ENCODE measurements around the gene LONP1.

LONP1 gene

DNA sequence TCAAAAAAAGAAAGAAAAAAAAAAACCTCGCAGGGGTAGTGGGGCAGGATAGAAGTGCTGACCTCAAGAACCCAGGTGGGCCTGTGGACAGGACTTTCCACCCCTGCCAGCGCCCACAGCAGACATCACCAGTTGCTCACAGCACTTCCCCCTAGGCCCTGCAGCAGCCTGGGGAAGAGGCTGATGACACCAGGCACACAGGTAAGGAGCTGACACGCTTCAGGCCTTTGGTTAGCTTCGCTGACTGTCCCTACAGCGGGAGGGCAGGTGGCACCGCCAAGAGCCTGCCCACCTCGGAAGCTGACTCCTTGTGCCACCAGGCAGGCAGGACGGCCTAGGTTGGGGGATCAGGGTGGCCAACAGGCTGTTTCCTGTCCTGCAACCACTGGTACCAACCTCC lies 8.9 kb downstream of the LONP1 start:
- TF ChIP-seq, protein P1, sequence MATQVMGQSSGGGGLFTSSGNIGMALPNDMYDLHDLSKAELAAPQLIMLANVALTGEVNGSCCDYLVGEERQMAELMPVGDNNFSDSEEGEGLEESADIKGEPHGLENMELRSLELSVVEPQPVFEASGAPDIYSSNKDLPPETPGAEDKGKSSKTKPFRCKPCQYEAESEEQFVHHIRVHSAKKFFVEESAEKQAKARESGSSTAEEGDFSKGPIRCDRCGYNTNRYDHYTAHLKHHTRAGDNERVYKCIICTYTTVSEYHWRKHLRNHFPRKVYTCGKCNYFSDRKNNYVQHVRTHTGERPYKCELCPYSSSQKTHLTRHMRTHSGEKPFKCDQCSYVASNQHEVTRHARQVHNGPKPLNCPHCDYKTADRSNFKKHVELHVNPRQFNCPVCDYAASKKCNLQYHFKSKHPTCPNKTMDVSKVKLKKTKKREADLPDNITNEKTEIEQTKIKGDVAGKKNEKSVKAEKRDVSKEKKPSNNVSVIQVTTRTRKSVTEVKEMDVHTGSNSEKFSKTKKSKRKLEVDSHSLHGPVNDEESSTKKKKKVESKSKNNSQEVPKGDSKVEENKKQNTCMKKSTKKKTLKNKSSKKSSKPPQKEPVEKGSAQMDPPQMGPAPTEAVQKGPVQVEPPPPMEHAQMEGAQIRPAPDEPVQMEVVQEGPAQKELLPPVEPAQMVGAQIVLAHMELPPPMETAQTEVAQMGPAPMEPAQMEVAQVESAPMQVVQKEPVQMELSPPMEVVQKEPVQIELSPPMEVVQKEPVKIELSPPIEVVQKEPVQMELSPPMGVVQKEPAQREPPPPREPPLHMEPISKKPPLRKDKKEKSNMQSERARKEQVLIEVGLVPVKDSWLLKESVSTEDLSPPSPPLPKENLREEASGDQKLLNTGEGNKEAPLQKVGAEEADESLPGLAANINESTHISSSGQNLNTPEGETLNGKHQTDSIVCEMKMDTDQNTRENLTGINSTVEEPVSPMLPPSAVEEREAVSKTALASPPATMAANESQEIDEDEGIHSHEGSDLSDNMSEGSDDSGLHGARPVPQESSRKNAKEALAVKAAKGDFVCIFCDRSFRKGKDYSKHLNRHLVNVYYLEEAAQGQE (IDR thresholded peaks at IDR 0.05; ENCODE audit: insufficient replicate concordance, low read depth): no peak
- no peak for TF ChIP-seq SPI1 (IDR thresholded peaks at IDR 0.05; ENCODE audit: borderline replicate concordance, low read depth)
- no peak for TF ChIP-seq POLR2AphosphoS5 (IDR thresholded peaks at IDR 0.05; ENCODE audit: low read depth)
- TF ChIP-seq, protein P2, sequence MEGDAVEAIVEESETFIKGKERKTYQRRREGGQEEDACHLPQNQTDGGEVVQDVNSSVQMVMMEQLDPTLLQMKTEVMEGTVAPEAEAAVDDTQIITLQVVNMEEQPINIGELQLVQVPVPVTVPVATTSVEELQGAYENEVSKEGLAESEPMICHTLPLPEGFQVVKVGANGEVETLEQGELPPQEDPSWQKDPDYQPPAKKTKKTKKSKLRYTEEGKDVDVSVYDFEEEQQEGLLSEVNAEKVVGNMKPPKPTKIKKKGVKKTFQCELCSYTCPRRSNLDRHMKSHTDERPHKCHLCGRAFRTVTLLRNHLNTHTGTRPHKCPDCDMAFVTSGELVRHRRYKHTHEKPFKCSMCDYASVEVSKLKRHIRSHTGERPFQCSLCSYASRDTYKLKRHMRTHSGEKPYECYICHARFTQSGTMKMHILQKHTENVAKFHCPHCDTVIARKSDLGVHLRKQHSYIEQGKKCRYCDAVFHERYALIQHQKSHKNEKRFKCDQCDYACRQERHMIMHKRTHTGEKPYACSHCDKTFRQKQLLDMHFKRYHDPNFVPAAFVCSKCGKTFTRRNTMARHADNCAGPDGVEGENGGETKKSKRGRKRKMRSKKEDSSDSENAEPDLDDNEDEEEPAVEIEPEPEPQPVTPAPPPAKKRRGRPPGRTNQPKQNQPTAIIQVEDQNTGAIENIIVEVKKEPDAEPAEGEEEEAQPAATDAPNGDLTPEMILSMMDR (IDR thresholded peaks at IDR 0.05; ENCODE audit: insufficient read depth, low read length): no peak

DNA sequence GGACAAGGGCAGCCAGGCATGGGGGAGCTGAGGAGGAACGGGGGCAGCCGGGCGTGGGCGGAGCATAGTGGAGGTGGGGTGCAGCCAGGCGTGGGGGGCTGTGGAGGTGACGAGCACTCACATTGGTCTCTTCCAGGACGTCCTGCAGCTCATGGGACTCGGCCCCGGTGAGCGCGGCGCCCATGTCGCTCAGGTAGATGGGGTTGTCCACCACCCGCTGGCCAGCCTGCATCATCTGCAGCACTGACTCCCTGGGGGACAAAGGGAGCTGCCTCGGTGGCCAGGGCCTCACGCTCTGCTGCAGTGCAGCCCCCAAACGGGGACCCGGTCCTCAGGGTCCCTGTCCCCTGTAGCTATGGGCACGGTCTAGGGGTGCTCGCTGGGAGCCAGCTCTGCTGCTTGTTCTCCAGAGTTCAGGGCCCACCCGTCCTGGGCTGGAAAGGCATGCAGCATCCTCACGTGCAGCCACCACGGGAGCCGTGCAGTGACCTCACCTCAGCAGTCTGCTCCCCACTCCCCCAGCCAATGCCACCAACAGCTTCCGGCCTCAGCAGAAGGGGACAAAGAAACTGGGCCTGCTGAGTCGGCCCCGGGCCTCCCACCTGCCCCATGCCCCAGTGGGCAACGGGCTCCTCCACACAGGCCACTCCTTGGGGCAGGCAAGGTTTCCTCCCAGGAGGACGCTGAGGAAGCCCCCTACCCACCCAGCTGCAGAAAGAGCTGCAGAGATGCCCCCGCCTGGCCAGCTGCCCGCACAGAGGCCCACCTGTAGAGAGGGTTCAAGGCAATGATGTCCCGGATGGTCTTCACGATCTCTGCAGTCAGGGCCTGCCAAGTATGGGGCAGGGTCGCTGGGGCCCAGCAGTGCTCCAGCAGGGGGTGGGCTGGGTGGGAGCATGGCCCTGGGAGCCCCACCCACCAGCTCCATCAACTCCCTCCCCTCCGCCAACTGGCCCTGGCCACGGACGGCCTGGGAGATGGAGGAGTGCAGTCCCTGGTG lies 12.1 kb downstream of the LONP1 start:
- TF ChIP-seq POLR2AphosphoS5 (IDR thresholded peaks at IDR 0.05; ENCODE audit: low read depth) (peak; percentile 48; the same call in 1 of the 2 replicates), SPI1 (IDR thresholded peaks at IDR 0.05; ENCODE audit: borderline replicate concordance, low read depth) (no peak)
- no peak for DNase-seq (ENCODE audit: low read depth in 1 of 2, low spot score in 1 of 2)
- Histone ChIP-seq H3K27me3 (ENCODE audit: insufficient read depth, poor library complexity, severe bottlenecking) (no peaks in the 10 kb centered on the region), H3K4me3 (replicated peaks; ENCODE audit: insufficient read depth, low read length) (no peak overlapping the region), H3K27ac (replicated peaks) (no peak overlapping the region)

More for the DNA sequence above, 8.9 kb downstream of the LONP1 start:
- no peak overlapping the region for H3K27ac ChIP-seq (replicated peaks)
- no peak overlapping the region for H3K4me3 ChIP-seq (replicated peaks; ENCODE audit: insufficient read depth, low read length)
- H3K27me3 ChIP-seq (ENCODE audit: insufficient read depth, poor library complexity, severe bottlenecking): no peaks in the 10 kb centered on the region
- no peak for DNase-seq (ENCODE audit: low read depth in 1 of 2, low spot score in 1 of 2)

DNA sequence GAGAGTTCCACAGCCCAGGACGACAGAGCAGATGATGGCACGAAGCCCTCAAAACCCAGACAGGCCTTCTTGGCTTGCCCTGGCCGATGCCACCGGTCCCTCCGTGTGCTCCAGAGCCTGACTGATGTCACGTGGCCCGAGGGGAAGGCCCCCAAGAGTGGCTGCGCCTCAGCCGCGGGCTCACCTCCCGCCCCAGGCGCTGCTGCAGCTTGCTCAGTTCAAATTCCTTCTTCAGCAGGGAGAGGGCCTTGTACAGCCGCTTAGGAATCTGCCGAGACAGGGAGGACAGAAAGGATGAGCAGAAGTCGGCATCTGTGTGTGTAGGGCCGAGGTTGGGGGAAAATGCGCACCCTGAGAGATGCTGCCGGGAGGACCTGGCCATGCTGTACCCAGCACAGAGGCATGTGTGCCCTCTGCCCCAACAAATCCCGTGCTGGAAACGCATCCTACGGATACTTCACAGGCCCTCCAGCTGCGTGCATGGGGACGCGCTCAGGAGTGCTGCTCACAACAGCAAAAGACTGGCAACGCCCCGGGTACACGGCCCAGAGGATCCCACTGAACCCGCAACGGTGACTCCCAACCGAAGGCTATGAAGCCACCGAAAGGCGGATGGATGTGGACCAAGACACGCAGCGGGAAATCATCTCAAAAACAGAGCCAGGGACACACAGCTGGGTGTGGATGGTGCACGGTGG lies 12.9 kb downstream of the LONP1 start:
- no peak overlapping the region for H3K27ac ChIP-seq (replicated peaks)
- TF ChIP-seq, protein P2 (IDR thresholded peaks at IDR 0.05; ENCODE audit: insufficient read depth, low read length): no peak
- TF ChIP-seq SPI1 (IDR thresholded peaks at IDR 0.05; ENCODE audit: borderline replicate concordance, low read depth) (no peak), POLR2AphosphoS5 (IDR thresholded peaks at IDR 0.05; ENCODE audit: low read depth) (no peak), GABPA (IDR thresholded peaks at IDR 0.05; ENCODE audit: low read depth) (no peak)
- TF ChIP-seq, protein P1 (IDR thresholded peaks at IDR 0.05; ENCODE audit: insufficient replicate concordance, low read depth): no peak
- no peaks in the 10 kb centered on the region for H3K27me3 ChIP-seq (ENCODE audit: insufficient read depth, poor library complexity, severe bottlenecking)
- no peak for DNase-seq (ENCODE audit: low read depth in 1 of 2, low spot score in 1 of 2)
- H3K4me3 ChIP-seq (replicated peaks; ENCODE audit: insufficient read depth, low read length): no peak overlapping the region

DNA sequence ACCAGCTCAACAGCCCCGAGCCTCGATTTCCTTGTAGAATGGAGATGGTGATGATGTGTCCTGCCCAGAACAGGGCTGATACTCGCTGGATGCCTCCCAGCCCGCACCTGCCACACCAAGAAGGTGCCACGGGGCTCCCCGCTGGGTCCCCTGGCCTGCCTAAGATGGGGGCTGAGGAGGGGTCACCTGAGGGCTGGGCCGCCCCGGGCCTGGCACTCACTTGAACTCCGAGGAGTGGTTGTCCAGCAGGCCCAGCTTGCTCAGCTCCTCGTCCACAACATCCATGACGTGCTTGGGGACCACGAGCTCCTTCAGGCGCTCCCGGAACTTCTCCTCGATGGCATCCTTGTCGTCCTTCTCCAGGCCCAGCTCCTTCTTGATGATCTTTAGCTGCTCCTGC lies 14.4 kb downstream of the LONP1 start:
- TF ChIP-seq, protein P1 (IDR thresholded peaks at IDR 0.05; ENCODE audit: insufficient replicate concordance, low read depth): no peak
- no peak for TF ChIP-seq SPI1 (IDR thresholded peaks at IDR 0.05; ENCODE audit: borderline replicate concordance, low read depth)
- TF ChIP-seq GABPA (IDR thresholded peaks at IDR 0.05; ENCODE audit: low read depth): no peak
- no peak for TF ChIP-seq POLR2AphosphoS5 (IDR thresholded peaks at IDR 0.05; ENCODE audit: low read depth)
- TF ChIP-seq, protein P2 (IDR thresholded peaks at IDR 0.05; ENCODE audit: insufficient read depth, low read length): no peak
- Histone ChIP-seq H3K4me3 (replicated peaks; ENCODE audit: insufficient read depth, low read length) (no peak overlapping the region), H3K27me3 (ENCODE audit: insufficient read depth, poor library complexity, severe bottlenecking) (no peaks in the 10 kb centered on the region), H3K27ac (replicated peaks) (no peak overlapping the region)
- DNase-seq (ENCODE audit: low read depth in 1 of 2, low spot score in 1 of 2): no peak
